ENCODE data around the gene TFG.

DNA sequence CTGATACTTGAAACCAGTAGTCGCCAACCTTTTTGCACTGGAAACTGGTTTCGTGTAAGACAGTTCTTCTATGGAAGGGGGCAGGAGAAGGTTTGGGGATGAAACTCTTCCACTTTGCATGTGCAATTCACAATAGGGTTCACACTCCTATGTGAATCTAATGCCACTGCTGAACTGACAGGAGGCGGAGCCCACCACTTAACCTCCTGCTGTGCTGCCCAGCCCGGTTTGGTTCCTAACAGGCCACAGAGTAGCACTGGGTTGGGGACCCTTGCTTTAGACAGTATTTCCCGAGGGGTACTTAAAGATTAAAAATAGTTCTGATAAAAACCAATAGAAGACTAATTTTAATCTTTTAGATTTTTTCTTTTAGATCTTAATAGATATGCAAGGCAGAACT lies 11.1 kb downstream of the TFG start:
- TF ChIP-seq CBFB (CRISPR knock-in tag; IDR thresholded peaks at IDR 0.05): no peak
- no peak for TF ChIP-seq GTF2F1 (IDR thresholded peaks at IDR 0.05; ENCODE audit: low read depth, low read length)
- TF ChIP-seq CREB3 (tag; conservative IDR thresholded peaks at IDR 0.05; ENCODE audit: low read depth): no peak
